Mucosa of gallbladder (tissue), 1 donor: ENCODE measurements around the gene ARGLU1. TPM values are rescaled to one million over a fixed set of nuclear protein-coding genes. Genes with fewer than 3 reads are reported as not detected.

ENCODE experiments used
- DNase-seq: peaks from one replicate; pipeline ENCODE4 v3.0.0-alpha.2; 2020; ENCODE audit warnings: low spot score
- total RNA-seq: library from RNA; stranded (reverse); gene quantifications from one replicate; pipeline ENCODE4 v1.2.1, GENCODE V29; 2021
- donor health status: DM: no; HTN: no; CAD: no.

ARGLU1 gene
- total RNA-seq, 1 donor from 2014 or later: 73.7 TPM

- no peak for DNase-seq
Measured at GRCh38 chr13:106586648-106587166, 18.8 kb upstream of the ARGLU1 start.

GRCh38 chr13:106581225-106581624 is 13.3 kb upstream of the ARGLU1 start:
- no peak for DNase-seq

- DNase-seq: no peak
Measured at GRCh38 chr13:106575896-106576295, 8.0 kb upstream of the ARGLU1 start.

GRCh38 chr13:106573868-106574267 is 5.9 kb upstream of the ARGLU1 start:
- peak; percentile 30 for DNase-seq

- DNase-seq: peak; percentile 31
Measured at GRCh38 chr13:106573284-106573846, 5.4 kb upstream of the ARGLU1 start.

GRCh38 chr13:106570299-106570852 is 2.4 kb upstream of the ARGLU1 start:
- peak; percentile 83 for DNase-seq

GRCh38 chr13:106569233-106570095 is 1.5 kb upstream of the ARGLU1 start:
- DNase-seq: no peak

GRCh38 chr13:106568299-106569003 is 514 bp upstream of the ARGLU1 start:
- no peak for DNase-seq

GRCh38 chr13:106566641-106567473 is 1.1 kb downstream of the ARGLU1 start:
- DNase-seq: peak; percentile 47

- DNase-seq: no peak
Measured at GRCh38 chr13:106565127-106565775, 2.7 kb downstream of the ARGLU1 start.

GRCh38 chr13:106562301-106562700 is 5.6 kb downstream of the ARGLU1 start:
- no peak for DNase-seq

GRCh38 chr13:106561551-106562170 is 6.3 kb downstream of the ARGLU1 start:
- DNase-seq: no peak

GRCh38 chr13:106560821-106561220 is 7.1 kb downstream of the ARGLU1 start:
- DNase-seq: no peak

- no peak for DNase-seq
Measured at GRCh38 chr13:106558527-106558926, 9.4 kb downstream of the ARGLU1 start.

GRCh38 chr13:106555631-106556328 is 12.2 kb downstream of the ARGLU1 start:
- no peak for DNase-seq

- DNase-seq: no peak
Measured at GRCh38 chr13:106551751-106552150, 16.2 kb downstream of the ARGLU1 start.

GRCh38 chr13:106551350-106551749 is 16.6 kb downstream of the ARGLU1 start:
- DNase-seq: no peak

- no peak for DNase-seq
Measured at GRCh38 chr13:106550570-106551135, 17.3 kb downstream of the ARGLU1 start.

- no peak for DNase-seq
Measured at GRCh38 chr13:106548064-106548696, 19.8 kb downstream of the ARGLU1 start.
